NCI-H82 treated with DMSO at 0.1 percent for 48 hours (cell line): ENCODE results near the gene WBP1.

Experiments
- DNase-seq: peaks from one replicate; lab custom pipeline; 2025; ENCODE audit not compliant: unreplicated experiment; lab: John Stamatoyannopoulos, UW

Gene WBP1

DNA sequence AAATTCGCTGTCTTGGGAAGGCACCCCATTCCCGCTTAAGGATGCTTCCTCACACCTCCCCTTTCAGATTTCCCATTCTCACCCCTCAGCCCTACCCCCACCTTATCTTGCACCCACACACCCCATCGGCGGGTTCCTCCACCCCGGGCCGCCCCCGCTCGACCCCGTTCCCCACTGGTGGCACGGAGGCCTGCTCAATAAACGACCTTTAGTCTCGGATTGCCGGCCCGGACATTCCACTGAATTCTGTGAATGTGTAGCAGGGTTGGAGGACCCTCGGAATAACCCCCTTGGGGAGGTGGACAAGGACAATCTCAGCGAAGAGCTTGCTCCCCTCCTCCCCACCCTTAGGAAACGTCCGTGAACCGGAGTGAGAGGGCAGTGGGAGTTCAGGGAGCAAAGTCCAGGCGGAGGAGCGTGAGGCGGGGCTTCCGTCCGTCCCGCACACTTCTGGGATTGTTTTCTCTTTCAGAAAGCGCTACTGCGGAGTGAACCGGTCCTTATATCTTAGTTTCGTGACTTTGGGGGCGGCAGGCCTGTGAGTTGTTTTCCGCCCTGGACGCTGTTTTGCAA lies 44.0 kb downstream of the WBP1 start:
- no peak for DNase-seq

DNA sequence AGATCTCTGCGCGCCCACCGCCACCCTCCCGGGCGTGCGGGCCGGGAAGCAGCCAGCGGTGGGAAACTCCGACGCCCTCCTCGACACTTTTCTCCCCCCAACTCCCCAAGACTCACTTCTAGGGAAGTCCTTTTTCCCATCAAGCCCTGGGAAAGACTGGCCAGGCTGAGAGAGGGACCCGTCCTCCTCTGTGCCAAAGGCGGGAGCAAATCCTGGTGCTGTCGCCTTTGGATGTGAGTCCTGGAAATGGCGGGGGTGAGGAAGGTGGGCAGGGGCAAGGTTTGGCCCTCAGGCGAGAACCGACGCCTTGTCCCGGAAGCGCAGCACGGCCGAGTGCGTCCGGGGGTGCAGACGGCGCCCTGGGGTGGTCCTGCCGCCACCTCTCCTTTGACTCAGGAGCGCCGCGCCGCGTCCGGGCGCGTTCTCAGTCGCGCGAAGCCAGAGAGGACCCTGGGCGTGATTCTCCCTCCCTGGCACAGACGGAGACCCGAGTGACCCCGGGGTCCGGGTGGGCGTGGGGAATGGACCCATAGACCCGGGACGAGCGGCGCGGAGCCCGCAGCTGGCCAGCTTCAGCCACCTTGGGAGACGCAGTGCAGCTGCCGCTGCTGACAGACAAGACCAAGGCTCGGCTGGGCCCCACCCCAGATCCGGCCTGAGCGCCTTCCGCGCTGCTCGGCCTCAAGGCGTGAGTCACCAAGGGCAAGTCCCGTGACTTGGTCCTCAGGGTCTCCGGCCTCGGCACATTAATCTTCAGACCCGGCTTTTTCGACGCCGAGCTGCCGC lies 44.7 kb downstream of the WBP1 start:
- no peak for DNase-seq

DNA sequence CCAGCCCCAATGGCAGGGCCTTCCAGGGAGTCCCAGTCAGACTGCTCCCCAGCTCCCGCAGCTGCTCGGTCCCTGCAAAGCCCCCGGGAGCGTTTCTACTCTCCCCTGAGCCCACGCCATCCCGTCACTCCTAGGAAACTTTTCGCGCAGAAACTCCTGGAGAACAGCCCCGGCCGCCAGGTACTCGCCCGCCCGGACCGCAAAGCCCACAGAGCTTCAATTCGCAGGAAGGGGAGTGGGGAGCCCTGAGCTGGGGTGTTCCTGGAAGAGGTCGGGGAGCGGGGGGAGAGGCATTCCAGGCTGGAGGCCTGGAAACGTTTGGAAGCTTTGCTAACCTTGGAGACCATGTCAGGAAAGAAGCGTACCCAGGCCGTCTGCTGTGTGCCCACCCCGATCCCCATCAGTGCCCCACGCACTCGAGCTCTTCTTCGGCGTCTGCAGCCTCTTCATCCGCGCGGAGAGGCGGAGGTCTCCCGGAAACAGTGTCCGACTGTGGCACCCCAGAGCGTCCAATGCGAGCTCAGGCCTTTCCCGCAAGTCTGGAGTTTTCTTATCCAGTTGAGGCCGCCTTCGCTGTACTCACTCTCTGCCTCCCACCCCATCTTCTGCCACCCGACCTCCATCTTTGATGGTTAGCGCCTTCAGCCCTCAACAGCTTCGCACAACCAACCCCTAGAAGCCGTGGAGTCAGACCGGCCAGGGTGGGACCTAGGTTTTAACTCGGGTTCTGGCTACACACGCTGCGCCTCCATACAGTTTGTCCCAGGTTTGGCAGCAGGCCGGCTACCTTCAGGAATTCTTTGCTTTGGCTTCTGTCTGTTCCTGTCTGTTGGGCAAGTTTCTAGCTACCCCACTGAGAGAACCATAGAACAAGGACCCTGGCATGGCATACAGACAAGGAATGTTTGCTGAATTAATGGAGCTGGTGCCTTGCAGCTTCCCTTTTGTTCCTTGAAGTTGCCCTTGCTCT lies 45.6 kb downstream of the WBP1 start:
- DNase-seq: no peak

DNA sequence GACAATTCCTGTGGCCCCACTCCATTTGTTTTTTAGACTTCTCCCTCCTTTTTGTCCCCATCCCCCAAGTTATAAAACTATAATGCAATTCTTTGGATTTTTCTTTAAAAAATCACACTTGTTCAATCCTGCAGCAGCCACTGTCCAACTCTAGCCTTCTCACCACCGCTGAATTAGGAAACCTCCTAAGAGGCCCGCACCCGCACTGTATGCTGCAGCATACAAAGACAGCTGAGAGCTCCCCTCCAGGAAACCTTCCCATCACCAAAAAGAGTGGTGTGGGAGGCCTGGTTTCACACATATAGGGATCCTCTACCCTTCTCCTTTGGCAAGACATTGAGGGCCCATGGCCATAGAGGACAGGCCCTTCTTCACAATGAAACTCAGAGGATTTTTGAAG lies 46.4 kb downstream of the WBP1 start:
- DNase-seq: no peak

DNA sequence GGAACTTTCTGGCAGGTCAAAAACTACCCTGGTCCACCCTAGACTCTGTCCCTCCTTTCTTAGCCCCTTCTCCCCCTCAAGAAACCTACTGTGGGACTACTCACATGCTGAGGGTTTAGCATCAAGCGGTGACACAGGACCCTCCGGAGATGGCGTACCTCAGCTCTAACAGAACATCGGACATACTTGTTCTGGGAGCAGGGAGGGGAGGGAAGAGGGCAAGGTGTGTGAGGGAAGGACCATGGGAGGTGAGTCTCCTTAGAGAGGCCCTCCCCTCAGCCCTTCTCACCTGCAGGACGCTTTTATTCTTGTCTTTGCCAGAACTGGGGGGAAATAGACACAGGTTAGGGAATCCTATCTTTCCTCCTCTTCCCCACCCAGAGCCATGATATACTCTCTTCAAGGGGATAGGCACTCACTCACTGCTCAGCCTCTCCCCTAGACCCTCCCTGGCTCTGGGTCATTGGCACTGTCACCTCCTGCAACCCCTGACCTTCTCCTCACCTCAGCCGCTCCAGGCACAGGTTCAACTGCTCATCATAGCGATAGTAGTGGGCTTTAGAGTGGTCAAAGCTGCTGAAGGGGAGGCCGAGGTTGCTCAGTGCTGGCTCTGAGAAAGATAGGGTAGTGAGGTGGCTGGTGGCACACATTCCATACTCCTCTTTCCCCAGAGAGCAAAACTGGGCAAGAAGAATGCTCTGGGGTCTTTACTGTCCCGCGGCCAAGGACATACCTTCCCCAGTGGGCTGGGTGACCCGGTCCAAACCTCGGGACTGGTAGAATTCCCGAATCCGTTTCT lies 47.4 kb downstream of the WBP1 start:
- no peak for DNase-seq

DNA sequence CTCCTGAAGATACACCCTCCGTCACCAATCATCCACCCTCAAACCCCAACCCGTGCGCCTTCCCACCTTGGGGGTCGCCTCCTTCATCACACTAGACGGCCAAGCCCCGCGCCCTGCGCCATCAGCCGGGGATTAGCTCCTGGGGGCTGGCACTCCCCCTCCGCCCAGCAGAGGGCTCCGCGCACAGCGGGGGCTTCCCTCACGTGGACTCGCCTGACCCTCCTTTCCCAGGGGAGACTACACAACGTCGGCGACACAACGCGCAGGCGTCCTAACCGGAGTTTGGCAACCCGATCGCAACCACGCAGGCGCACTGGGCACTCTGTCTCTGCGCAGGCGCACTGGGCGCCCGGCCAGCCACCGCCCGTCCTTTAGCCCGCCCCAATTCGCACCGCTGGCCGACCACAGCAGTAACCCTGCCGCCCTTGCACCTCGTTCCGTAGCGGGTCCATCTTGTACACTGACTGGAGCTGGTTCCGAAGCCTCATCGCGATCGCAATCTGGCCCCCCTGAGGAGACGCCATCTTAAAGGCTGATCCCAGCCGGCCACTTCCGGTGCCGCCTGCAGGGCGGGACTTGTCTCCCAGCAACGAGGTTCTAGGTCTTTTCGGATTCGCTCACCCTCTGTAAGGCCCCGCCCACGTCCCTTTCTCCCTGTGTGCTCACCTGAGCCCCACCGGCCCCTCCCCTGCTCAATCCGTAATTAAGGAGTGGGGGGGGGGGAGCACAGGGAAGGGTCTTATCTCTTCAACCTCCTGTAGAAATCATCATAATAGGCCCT lies 49.1 kb downstream of the WBP1 start, which contains the start of gene PCGF1:
Gene PCGF1 (minus strand): TSS at position 551 of the 781 bp plus-strand sequence. CDS start 27 bp downstream, at position 524.
- peak; percentile 99 for DNase-seq

DNA sequence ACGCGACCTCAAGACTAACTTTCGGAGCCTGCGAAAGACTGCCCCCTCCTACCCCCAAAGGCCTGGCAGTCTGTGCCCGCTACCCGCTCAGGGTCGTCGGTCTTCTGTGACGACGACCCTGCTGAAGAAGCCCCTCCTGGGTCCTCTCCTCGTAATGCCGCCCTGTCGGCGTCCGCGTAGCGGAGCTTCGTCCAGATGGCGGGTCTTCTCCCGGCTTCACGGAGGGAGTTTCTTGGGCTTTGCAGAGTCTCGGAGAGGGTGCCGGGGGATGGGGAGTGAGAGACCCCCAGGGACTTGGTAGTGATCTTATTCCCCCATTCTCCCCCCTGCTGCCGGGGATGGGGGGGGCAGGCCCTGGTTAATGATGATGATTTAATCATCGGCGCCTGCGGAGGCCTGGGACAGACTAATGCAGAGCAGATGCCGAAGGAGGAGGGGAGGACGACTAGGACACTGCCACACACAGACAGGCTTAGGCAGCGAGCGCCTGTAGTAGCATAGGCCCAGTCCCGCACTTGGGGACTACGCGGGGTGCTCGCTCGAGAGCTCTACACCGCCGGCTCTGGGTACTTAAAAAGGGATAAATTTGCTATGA lies 49.8 kb downstream of the WBP1 start:
- peak; percentile 94 for DNase-seq

DNA sequence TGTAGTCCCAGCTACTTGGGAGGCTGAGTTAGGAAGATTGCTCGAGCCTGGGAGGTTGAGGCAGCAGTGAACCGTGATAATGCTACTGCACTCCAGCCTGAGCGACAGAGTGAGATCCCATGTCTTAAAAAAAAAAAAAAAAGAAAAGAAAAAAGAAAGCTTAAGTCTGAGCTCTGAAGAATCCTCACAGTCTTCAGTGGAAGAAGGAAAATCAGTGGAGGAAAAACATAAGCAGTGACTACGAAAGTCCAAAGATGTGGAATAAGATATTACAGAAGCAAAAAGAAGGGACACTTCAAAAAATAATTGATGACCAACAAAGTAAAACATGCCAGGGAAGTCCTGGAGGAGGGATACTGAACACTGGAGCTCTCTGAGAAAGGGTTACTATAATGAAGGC lies 52.0 kb downstream of the WBP1 start:
- no peak for DNase-seq
